SH-SY5Y (cell line): Measurements from ENCODE around the gene CABS1.

Experiments used
- GATA2 ChIP-seq: IDR thresholded peaks from 2 replicates; pipeline ENCODE4 v1.6.1; 2011; ENCODE audit warnings: mild to moderate bottlenecking, low read depth, low read length
- GATA3 ChIP-seq: IDR thresholded peaks from 2 replicates; pipeline ENCODE4 v1.6.1; 2011; ENCODE audit warnings: low read depth, mild to moderate bottlenecking, low read length, moderate library complexity

GRCh38 chr4:70315928-70316327, 18.9 kb upstream of the CABS1 start:
- TF ChIP-seq GATA3: no peak
- TF ChIP-seq GATA2: no peak
